Activated naive CD8-positive, alpha-beta T cell treated with anti-CD3 and anti-CD28 coated beads, Interleukin-2, amount 50 U/mL, for 24 hours (primary cell): ENCODE results near the gene CNKSR2.

Source experiments
- ATAC-seq: fragments of 150-1000 bp; cut with Tn5 transposase; one replicate; pipeline ENCODE4 v1.10.0; 2021
- DNase-seq: peaks from one replicate; pipeline ENCODE4 v3.0.0; 2021
- H3K27ac Mint-ChIP-seq: one replicate; pipeline ENCODE4 v1.8.0; 2021; ENCODE audit warnings: mild to moderate bottlenecking, mixed read lengths
- H3K27me3 Mint-ChIP-seq: one replicate; pipeline ENCODE4 v1.8.0; 2021; ENCODE audit warnings: mixed read lengths
- H3K36me3 Mint-ChIP-seq: one replicate; pipeline ENCODE4 v1.8.0; 2021; ENCODE audit warnings: low read depth, mixed read lengths
- H3K4me1 Mint-ChIP-seq: one replicate; pipeline ENCODE4 v1.8.0; 2021; ENCODE audit warnings: mixed read lengths
- H3K4me3 Mint-ChIP-seq: one replicate; pipeline ENCODE4 v1.8.0; 2021; ENCODE audit warnings: mild to moderate bottlenecking, moderate library complexity, mixed read lengths
- H3K9me3 Mint-ChIP-seq: one replicate; pipeline ENCODE4 v1.8.0; 2021; ENCODE audit warnings: mixed read lengths

The CNKSR2 gene

GRCh38 chrX:21700275-21700674 is 326.1 kb downstream of the CNKSR2 start:
- H3K27me3 Mint-ChIP-seq, result no peaks in the 10 kb centered on the region
- no peaks in the 10 kb centered on the region for H3K4me1 Mint-ChIP-seq
- no peaks in the 10 kb centered on the region for H3K9me3 Mint-ChIP-seq
- H3K36me3 Mint-ChIP-seq, result no peaks in the 10 kb centered on the region
- no peak for ATAC-seq
- H3K4me3 Mint-ChIP-seq, result no peak overlapping the region
- DNase-seq, result no peak
- H3K27ac Mint-ChIP-seq, result no peak overlapping the region

GRCh38 chrX:21700967-21701366 is 326.7 kb downstream of the CNKSR2 start:
- H3K27me3 Mint-ChIP-seq, result no peaks in the 10 kb centered on the region
- DNase-seq (no peak), ATAC-seq (no peak)
- H3K36me3 Mint-ChIP-seq, result no peaks in the 10 kb centered on the region
- H3K4me3 Mint-ChIP-seq, result no peak overlapping the region
- H3K9me3 Mint-ChIP-seq, result no peaks in the 10 kb centered on the region
- H3K4me1 Mint-ChIP-seq, result no peaks in the 10 kb centered on the region
- no peak overlapping the region for H3K27ac Mint-ChIP-seq

- H3K9me3 Mint-ChIP-seq, result no peaks in the 10 kb centered on the region
- no peak overlapping the region for H3K4me3 Mint-ChIP-seq
- H3K27me3 Mint-ChIP-seq, result no peaks in the 10 kb centered on the region
- no peaks in the 10 kb centered on the region for H3K36me3 Mint-ChIP-seq
- DNase-seq (no peak), ATAC-seq (no peak)
- H3K27ac Mint-ChIP-seq, result no peak overlapping the region
- no peaks in the 10 kb centered on the region for H3K4me1 Mint-ChIP-seq
Observed at GRCh38 chrX:21702725-21703124, 328.5 kb downstream of the CNKSR2 start.
